Stimulated activated CD4-positive, alpha-beta T cell treated with anti-CD3 and anti-CD28 coated beads, Interleukin-12 subunit alpha, Interleukin-12 subunit beta, amount 100 ng/mL, for 4 hours (primary cell): ENCODE results near the gene RSRC1.
"Not testable (repeated sequence)": the region's sequence is repeated elsewhere in the genome, so short reads cannot be mapped to it uniquely, and the experiment has no call there.

ENCODE experiments used
- DNase-seq: peaks from one replicate; pipeline ENCODE4 v3.0.0-alpha.2; 2020

The RSRC1 gene

DNA sequence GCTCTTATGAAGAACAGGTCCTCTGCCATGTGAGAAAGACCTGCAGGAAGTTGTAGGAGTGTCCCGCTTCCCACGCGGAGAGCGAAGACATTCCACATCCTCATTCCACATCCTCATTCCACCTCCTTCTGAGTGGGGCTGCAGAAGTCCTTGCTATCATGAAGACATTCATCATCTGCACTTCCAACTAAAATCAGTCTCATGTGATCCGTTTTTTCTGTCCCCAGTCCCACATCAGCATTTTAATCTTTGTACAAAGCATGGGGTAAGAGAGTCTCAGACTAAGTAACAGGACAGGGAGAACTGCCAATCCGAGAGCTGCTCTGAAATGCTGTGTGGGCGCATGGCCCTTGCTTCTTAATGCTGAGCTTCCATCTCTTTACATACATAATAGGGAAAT lies 227.2 kb downstream of the RSRC1 start:
- DNase-seq: no peak

DNA sequence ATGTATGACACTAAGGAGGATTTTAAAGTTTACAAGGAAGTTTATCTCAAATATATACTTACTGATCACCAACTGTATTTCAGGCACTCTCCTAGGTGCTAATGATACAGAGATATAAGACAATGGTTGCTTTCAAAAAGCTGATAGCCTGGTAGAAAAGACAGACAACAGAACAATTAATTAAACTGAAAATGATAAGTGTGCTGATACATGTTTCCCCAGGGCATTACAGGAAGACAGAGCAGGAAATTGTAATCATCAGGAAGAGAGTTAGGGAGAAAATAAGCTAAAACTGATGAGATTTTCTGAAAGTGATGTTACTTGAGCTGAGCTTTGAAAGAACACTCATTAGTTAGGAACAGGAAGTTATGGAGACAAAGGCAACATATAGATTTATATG lies 229.7 kb downstream of the RSRC1 start:
- no peak for DNase-seq

DNA sequence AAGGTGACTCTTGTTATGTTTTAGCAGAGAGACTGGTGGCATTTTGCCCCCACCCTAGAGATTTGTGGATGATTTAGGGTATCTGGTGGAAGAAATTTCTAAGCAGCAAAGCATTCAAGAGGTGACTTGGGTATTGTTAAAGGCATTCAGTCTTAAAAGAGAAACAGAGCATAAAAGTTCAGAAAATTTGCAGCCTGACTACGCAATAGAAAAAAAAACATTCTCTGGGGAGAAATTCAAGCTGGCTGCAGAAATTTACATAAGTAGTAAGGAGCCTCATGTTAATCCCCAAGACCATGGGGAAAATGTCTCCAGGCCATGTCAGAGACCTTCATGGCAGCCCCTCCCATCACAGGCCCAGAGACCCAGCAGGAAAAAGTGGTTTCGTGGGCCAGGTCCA lies 231.1 kb downstream of the RSRC1 start:
- DNase-seq: not testable (repeated sequence)

DNA sequence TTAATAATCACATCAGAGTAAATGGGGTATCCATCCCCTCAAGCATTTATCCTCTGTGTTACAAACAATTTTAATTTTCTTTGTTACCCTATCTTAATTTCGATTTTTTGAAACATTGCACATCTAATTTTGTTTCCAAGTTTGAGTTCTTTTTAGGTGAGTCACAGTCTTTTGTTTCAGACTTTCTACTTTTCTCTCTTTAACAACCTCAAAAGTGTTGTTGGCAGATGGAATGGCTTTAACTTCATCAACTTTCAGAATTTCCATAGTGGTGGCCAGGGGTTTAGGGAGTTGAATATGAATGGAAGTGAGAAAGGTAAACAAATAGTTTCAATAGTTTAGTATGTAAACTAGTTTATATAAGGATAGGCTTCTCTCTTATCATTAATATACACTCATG lies 238.1 kb downstream of the RSRC1 start:
- DNase-seq: no peak

DNA sequence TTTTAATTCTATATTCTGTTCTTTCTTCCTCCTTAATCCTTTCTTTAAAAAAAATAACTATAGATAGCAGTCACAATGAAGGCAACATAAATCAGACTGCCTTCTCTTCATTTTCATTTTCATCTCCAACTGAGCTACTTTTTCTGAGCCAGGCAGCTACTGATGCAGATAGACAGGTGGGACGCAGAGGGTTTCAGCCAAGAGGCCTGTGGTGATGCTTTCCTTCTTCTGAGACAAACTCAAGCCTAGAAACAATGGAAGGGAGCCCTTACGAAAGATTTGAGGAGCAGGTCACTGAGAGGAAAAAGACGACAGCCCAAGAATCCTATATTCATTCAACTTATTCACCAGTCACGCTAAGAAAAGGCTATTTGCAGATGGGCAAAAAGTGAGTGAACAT lies 241.1 kb downstream of the RSRC1 start:
- no peak for DNase-seq

DNA sequence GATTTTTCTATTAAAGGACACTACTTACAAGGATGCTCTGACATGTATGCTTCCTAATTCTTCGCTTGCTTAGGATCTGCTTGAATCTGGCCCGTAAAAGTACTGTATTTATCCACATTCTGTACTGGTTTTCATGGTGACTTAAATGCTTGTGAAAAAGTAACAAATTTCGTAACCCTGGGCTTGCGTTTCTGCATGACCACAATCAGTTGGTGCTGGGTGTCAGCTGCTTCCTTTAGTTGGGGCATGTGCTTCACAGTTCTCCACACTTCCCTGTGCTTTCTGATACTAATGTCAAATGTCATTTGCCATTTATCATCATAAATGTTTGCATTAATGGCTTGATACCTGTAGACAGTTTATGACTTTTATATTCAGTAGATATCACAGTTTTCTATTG lies 242.7 kb downstream of the RSRC1 start:
- no peak for DNase-seq

DNA sequence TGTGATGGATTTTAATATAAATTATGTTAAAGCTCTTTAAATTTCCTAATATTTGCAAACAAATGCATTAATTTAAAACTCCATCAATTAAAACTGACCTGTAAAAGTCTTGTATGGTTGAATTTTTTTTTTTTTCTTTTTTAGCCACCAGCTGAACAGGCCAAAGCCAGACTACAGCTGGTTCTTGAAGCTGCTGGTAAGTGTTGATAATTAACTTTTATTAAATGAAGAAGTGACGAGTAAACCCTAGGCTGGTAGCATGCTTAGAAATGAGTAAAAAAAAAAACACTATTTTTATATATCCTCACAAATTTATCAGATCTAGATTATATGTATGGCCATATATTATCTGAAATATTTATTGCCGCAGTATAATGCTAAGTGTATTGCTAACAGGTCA lies 244.8 kb downstream of the RSRC1 start:
- DNase-seq: no peak

DNA sequence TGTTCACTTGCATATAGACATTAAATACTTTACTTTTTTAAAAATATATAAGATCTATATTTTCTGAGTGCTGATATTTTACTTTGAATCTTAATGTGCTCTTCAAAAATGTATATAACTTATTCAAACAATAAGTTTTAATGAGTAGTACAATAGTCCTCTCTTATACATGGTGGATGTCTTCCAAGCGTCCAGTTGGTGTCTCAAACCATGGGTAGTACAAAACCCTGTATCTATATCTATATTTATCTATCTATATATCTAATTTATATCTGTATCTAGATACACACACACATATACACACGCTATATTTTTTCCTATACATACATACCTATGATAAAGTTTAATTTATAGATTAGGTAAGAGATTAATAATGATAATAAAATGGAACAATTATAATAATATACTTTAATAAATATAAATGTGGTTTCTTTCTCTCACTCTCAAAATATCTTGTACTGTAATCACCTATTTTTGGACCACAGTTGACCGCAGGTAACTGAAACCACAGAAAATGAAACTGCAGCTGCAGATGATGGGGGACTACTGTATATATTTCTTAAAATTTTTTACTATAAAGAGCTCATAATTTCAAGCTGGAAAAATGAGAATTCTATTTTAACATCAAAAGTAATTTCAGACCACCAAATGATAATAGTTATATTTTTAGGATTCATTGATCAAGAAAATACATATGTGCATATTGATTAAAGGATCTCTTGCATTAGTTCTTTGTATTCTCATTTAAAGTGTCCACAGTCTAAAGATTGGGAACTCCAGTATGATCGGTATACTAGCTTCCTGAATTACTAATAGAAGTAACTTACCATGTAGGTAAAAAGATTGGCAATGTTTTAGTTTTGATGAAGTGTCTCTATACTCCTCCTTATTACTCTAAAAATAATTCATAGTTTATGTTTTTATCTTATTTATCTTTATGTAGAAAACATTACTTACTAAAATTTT lies 246.0 kb downstream of the RSRC1 start:
- no peak for DNase-seq

DNA sequence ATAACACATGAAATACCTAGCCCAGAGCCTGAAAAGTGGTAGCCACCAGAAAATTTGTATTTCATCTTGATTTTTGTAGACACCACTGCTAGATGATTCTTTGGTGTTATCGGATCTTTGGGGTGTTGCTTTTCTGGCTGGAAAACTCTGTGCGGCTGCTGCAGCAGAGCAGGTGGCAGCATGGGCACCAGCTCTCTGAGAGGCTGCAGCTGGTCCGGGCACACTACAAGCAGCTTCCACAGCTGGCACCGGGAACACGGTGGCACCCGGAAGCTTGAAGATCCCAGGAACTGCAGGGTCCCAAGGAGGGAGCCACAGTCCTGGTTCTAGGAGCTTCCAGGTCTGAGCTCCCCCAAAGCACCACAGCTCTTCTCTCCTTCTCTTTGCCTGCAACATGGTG lies 249.4 kb downstream of the RSRC1 start:
- DNase-seq: no peak

DNA sequence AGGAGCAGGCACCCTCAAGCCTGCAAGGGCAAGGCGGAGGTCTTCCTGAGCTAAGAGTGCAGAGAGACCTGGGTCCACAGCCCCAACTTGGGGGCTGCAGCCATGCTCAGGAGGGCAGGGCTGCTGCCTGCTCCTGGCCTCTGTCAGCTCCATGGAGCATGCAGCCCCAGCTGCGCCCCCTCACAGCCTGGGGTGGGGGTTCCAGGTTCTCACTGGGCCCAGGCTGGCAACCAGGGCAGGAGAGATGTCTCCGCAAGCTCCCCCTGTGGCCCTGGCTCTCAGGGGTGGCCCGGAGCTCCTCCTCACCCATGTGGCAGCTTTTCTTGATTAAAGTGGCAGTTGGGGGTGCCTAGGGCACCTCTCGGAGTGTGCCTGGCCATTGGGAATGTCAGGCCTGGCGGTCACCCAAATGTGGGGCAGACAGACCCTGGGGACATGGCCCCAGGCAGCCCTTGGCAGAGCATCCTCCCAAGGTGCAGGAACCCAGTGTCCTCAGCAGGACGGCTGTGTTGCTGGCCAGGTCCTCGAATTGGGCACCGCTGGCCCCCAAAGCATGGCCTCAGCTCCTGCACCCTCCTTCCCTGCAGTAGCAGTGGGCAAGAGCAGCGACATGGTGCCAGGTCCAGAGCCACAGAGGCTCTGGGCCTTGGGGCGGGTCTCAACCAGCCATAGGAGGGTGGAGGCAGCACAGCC lies 251.0 kb downstream of the RSRC1 start:
- DNase-seq: no peak

DNA sequence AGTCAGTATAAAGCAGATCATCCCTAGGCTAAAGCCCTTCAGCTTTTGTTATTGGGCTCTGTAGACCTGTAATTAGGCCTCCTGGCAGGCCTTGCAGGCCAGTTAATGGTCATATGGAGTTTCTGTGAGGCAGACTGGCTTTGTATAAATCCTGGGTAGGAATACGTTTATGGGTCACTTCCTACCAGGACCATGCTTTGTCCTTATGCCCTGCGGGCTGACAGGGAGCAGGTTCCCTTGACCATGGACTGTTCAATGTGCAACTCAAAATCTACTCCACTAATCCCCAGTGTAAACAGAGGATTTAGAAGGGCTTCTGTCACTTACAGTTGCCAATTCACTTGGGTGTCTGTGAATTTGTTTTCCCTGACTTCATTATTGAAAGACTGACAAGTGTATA lies 258.4 kb downstream of the RSRC1 start:
- no peak for DNase-seq

DNA sequence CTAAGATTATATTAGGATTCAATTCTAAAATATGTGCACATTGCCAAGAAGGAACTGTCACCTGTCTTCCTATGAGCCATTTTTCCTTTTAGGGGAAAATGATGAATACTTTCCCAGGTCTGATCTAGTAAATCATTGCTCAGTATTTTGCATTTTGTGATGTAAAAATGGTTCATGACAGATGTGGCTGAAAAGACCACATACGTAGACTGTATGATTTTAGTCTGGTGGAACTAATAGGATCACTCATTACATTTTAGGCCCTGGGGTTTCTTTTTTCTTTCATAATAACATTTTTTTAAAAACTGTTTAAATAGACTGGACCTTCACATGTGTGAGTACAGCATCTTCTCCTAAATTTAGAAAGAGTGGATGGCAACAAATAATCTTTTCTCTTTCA lies 259.4 kb downstream of the RSRC1 start:
- DNase-seq: no peak

DNA sequence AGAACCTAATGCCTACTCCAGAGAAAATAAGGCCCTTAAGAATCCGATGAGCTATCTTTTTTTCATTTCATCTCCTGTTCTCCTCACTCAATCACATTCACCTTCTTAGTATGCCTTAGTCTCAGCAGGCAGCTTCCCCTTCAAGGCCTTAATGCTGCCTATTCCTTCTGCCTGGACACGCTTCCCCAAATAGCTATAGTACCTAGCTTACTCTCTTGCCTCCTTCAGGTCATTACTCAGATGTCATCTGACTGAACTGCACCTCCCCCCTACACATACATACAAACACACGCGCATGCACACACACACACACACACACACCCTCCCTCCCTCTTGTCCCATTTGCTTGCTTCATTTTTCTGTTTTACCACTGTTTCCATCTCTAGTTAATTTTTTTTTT lies 269.6 kb downstream of the RSRC1 start:
- no peak for DNase-seq

DNA sequence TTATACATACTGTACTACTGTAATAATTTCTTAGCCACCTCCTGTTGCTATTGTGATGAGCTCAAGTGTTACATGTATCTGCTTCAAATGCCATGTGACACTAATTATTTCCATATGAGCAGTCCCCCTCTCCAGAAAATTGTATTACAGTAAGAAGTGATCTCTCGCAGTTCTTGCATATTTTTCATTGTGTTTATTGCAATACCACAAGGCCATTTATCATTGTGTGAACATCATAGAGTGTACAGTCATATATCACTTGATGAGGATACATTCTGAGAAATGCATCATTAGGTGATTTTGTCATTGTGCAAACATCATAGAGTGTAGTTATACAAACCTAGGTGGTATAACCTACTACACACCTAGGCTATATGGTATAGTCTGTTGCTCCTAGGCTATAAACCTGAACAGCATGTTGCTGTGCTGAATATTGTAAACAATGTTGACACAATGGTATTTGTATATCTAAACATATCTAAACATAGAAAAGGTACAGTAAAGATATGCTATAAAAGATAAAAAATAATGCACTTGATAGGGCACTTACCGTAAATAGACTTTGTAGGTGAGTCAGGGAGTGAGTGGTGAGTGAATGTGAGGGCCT lies 271.5 kb downstream of the RSRC1 start:
- no peak for DNase-seq

DNA sequence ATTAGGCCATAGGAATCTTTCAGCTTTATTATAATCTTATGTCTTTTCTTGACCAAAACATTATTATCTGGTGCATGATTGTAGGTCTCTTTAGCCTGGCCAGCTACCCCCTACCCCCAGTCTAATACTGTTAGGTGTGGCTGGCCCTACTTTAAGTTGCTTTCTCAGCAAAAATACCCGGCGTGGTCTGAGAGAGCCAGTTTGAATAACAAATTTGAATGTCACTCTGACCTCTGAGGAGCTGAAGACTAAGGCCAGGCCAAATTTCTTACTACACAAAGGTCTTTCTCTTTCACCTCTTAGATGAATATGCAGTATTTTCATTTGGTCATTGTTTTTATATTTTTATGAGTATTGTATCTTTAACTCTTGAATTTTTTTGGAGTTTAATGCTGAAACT lies 272.6 kb downstream of the RSRC1 start:
- DNase-seq: no peak

DNA sequence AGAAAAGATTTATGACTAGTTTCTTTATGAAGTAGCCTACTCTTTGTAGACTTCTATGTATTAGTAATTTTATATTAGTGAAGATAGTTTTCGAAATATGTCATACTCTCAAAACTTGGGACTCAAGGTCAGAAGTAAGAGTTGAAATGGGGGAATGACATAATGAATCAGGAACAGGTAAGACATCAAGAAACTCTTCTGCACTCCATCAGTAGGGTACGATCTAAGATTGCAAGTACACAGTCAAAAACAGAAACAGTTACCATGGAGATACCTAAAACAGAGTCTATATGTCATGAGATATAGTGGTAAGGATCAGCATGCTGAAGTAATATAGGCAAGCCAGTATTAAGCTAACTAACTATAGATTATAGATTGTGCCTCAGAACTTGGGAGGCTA lies 274.1 kb downstream of the RSRC1 start:
- DNase-seq: no peak

DNA sequence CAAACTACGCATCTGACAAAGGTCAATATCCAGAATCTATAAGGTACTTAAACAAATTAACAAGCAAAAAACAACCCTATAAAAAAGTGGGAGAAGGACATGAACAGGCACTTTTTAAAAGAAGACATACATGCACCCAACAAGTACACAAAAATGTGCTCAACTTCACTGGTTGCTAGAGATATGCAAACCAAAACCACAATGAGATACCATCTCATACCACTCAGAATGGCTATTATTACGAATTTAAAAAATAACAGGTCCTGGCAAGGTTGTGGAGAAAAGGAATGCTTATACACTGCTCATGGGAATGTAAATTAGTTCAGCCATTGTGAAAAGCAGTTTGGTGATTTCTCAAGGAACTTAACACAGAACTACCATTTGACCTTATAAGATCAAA lies 285.5 kb downstream of the RSRC1 start:
- no peak for DNase-seq

DNA sequence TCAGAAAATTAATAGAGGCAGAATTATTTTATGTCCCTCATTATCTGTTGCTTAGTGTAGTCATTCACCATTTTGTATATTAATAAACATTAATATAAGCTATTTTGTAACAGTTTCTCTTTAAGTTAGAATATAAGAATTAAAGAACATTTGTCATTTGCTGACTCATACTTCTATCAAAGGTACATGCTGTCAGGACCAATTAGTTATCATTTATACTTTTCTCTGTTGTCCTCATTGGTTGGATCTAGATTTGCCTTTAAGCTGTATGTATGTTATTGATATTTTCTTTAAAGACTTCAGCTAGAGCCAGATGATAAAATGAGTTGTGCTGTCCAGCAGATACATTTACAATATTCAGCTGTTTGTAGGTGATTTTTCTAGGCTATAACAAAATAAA lies 292.7 kb downstream of the RSRC1 start:
- DNase-seq: no peak

DNA sequence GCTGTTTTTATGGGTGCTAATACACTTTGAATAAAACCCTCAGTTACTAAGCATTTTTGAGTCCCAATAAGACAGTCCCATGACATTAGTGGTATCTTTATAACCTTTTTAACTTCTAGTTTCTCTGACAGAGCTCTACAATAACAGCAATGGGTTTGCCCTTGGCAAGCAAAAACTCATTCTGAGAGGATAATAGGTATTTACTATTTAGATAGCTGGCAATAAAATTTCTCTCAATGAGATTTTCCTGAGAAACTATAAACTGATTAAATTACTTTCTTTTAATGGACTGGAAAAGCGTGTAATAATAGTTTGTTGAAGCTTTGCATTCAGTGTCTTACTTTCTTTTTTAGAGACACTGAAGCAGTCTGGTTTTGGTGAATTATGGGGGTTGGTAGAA lies 293.1 kb downstream of the RSRC1 start:
- no peak for DNase-seq

DNA sequence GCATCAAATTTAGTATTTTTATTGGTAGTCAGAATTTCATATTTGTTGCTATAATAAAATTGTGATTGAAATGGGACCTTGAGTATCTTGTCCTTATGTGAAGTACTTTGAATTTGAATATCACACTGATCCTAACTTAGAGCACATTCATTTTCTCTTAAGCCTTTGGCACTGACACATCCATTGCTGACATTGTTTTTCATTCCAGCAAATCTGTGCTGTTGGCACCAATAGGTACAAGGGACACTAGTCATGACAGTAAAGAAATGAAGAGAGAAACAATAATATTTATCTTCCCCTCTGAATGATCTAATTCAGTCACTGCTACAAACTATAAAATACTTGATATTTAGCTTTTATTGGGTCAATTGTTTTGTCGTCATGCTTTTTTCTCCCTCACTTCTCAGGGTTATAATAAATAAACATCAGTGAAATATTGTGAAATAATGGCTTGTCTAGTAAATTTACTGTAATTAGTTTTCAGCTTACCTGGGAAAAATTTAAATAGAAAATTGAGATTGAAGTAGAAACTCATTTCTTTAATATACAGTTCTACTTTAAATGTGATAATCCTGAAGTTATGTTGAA lies 294.3 kb downstream of the RSRC1 start:
- no peak for DNase-seq

DNA sequence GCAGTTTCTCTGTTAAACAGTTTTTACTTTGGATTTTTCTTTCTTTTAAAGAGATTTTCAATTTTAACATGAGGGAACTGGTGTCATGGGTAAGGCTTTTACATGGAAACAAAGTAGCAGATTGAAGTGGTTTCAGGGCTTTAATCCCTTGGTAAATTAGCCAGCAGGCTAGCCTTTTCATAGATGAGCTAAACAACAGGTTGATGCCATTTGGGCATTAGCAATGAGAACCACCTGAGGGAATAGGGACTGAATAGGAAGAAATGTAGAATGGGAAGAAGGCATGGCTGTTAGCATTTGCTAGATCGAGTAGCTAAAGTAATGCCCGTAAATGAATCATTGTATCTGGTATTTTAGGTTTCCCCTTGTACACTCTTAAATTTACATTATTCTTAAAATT lies 295.6 kb downstream of the RSRC1 start:
- no peak for DNase-seq

DNA sequence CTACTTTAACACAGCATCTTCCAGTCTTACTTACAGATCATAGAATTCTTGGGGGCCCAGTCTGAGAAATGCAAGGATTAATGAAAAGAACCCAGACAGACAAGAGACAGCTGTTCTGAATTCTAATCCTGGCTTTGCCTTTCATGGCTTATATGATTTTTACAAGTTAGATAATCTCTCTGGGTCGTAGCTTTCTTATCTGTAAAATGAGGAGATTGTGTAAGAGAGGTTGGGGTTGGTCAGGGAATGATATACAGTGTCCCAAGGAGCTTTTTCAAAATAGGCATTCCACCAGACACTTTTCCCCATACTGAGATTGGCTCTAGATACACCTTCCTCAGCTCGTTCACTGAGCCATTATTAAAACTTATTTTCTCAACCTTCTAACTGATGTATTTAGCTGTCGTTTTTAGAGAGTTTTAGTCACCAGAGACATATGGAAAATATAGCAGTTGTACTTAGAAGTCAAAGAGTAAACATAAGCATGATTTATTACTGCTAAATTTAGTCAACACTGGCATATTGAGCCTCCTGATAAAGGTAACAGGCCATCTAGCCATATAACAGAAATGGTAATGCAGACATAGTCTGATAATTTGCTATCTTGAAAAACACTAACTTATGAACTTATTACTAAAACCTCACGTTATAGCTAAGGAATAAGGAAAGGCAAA lies 298.1 kb downstream of the RSRC1 start:
- no peak for DNase-seq

DNA sequence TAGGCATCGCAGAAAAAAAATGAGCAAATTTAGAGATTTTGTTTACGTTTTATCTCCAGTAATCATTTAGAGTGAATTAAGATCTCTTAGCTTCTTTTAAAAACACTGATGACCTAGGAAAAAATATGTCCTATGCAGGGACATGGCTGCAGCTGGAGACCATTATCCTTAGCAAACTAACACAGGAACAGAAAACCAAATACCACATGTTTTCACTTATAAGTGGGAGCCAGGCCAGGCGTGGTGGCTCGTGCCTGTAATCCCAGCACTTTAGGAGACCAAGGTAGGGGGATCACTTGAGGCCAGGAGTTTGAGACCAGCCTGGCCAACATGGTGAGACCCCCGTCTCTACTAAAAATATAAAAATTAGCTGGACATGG lies 298.6 kb downstream of the RSRC1 start:
- not testable (repeated sequence) for DNase-seq
